ENCODE measurements around the gene CFAP298.
"Not testable (repeated sequence)": the region's sequence is repeated elsewhere in the genome, so short reads cannot be mapped to it uniquely, and the experiment has no call there.

CFAP298 gene

DNA sequence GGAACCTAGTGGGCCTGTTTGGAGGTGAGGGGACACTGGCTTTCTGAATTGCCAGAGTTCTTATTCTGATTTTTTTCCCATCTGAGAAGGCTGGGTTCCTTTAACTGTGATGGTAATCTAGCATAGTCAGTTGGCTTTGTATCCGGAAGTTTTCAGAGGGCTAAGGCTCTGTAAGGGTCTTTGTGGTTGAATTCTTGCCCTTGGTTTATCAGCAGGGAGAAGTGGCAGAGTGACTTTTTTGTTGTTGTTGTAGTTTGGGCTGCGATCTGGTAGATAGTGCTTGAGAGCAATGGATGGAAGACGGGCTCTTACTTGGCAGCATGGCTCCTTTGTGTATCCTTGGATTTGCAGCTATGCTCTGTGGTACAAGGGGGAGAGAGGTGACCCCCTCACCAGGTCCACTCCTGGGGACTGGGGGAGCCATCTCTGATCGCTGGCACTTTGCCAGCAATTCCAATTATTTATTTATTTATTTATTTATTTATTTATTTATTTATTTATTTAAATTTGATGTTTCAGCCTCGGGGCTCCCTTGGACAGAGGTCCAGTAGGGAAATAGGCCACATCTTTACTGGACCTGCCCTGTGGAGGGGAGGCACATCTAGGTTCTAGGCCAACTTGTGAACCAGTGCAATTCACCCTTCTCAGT is 45.3 kb downstream of the CFAP298 start:
- DNase-seq (ENCODE audit: low read depth), result no peak

- no peak for DNase-seq (ENCODE audit: low read depth)
These were observed 46.2 kb downstream of the CFAP298 start for GRCh38 chr21:32565856-32566465.

GRCh38 chr21:32562915-32563314 is 49.3 kb downstream of the CFAP298 start:
- DNase-seq (ENCODE audit: low read depth), result no peak

- no peak for DNase-seq (ENCODE audit: low read depth)
These were observed 49.8 kb downstream of the CFAP298 start for GRCh38 chr21:32562426-32562825.

- not testable (repeated sequence) for DNase-seq (ENCODE audit: low read depth)
These were observed 50.7 kb downstream of the CFAP298 start for GRCh38 chr21:32561476-32561875.

DNA sequence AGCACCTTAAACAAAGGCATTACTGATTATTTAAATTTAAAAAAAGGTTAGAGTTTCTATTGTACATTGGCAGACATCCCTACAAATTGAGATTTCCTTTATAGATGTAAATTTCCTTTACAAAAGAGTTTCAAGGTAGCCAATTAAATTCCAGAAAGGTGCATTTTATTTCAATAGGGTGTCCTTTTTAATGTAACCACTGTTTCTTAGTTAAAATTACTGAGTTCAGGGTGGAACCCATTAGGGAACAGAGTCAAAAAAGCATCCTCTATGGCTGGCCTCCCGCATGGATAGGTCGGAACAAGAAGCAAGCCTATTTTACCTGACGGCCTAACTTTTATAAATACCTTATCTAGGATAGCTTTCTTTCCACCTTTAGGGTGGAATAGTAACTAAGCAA is 51.3 kb downstream of the CFAP298 start:
- DNase-seq (ENCODE audit: low read depth), result no peak

DNA sequence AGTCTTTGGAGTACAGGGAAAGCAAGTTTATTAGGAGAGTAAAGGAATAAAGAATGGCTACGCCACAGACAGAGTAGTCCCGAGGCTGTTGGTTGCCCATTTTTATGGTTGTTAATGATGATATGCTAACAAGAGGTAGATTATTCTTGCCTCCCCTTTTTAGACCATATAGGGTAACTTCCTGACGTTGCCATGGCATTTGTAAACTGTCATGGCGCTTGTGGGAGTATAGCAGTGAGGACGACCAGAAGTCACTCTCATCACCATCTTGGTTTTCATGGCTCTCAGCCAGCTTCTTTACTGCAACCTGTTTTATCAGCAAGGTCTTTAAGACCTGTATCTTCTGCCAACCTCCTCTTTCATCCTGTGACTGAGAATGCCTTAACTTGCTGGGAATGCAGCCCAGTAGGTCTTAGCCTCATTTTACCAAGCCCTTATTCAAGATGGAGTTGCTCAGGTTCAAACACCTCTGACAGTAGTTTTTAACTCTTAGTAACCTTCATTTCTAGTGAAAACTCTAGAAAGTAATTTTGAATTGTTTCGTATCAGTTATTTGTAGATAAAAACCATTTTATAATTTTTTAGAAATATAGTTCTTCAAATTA is 53.1 kb downstream of the CFAP298 start:
- no peak for DNase-seq (ENCODE audit: low read depth)

- DNase-seq (ENCODE audit: low read depth), result no peak
These were observed 54.1 kb downstream of the CFAP298 start for GRCh38 chr21:32558106-32558505.

DNA sequence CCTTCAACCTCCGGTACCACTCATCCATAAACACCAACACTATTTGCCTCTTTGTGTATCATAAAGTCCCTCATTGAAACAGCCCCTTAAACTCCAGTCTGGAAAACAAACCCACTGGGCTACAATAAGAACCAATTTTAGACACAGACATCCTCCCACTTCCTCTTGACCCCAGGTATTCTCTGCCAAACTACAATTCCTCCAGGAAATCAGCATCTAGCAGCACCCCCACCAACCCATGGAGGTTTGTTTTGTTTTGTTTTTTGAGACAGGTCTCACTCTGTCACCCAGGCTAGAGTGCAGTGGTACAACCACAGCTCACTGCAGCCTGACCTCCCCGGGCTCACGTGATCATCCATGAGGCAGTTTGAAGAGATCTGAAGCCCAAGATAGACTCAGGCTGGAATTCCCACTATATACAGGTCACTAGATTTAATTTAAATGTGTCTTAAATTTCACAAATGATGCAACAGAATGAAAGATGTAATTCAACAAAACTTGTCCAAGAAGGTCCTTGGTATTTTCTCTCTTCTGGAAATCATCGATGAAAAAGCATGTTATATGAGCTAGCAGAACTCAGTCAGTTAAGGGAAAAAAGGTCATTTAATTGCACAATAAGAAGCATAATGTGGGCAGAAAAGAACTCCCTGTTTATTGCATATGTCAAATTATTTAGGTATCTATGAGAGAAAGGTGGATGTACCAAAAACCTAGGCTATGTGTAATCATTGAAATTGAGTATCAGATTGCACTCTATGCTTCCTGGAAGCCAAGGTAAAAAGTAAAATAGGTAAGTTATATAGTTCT is 57.1 kb downstream of the CFAP298 start:
- DNase-seq (ENCODE audit: low read depth), result no peak

GRCh38 chr21:32549886-32550285 is 62.3 kb downstream of the CFAP298 start:
- no peak for DNase-seq (ENCODE audit: low read depth)

- no peak for DNase-seq (ENCODE audit: low read depth)
These were observed 62.7 kb downstream of the CFAP298 start for GRCh38 chr21:32549440-32549839.

All from activated T-helper 9 cell treated with anti-CD3 and anti-CD28 coated beads, Interleukin-2, amount 50 U/mL, for 16 hours (primary cell).